Adrenal gland (tissue), 12 donors: Measurements from ENCODE around the gene PALM2AKAP2. TPM values are rescaled to one million over a fixed set of nuclear protein-coding genes. Genes with fewer than 3 reads are reported as not detected.

Experiments
- DNase-seq, 7 donors: peaks; one replicate each; pipeline ENCODE4 v3.0.0-alpha.2; 2019 to 2020
- H3K27ac ChIP-seq, 5 donors: fragments of 200-600 bp; sonication (generic) in 4 of 5; 1 replicate in 3 of 5; 2 replicates in 2 of 5; pipeline versions ENCODE4 v1.5.1 to v1.8.0; 2016 to 2020; ENCODE audit warnings: mild to moderate bottlenecking in 1 of 5
- H3K27me3 ChIP-seq: fragments of 200-600 bp; 2 replicates; pipeline ENCODE4 v1.8.0; 2021
- H3K36me3 ChIP-seq, 2 donors: fragments of 200-600 bp; replicated peaks in 1 of 2; 1 replicate in 1 of 2; 2 replicates in 1 of 2; pipeline versions ENCODE4 v1.5.1 to v1.8.0; 2018 to 2022
- H3K4me1 ChIP-seq, 2 donors: fragments of 200-600 bp; replicated peaks in 1 of 2; 1 replicate in 1 of 2; 2 replicates in 1 of 2; pipeline versions ENCODE4 v1.5.1 to v1.8.0; 2018 to 2021
- H3K4me3 ChIP-seq, 4 donors: fragments of 200-600 bp; sonication (generic) in 3 of 4; one replicate each; pipeline ENCODE4 v1.5.1; 2016 to 2018
- H3K9me3 ChIP-seq, 3 donors: fragments of 200-600 bp; sonication (generic) in 1 of 3; replicated peaks in 1 of 3; 1 replicate in 2 of 3; 2 replicates in 1 of 3; pipeline versions ENCODE4 v1.5.1 to v1.8.0; 2016 to 2021
- CTCF ChIP-seq, 6 experiments: fragments of 450-650 bp in 4 of 6; fragments of 200-600 bp in 2 of 6; sonication (generic) in 1 of 6; IDR thresholded peaks; 1 replicate in 5 of 6; 2 replicates in 1 of 6; pipeline versions ENCODE4 v1.5.1 to v1.8.0; 2016 to 2021; ENCODE audit warnings: antibody characterized with exemption in 6 of 6, mild to moderate bottlenecking in 2 of 6, moderate library complexity in 1 of 6
- POLR2A ChIP-seq, 2 donors: fragments of 450-650 bp; IDR thresholded peaks; one replicate each; pipeline ENCODE4 v1.6.1; 2017; ENCODE audit warnings: antibody characterized with exemption in 2 of 2, mild to moderate bottlenecking in 2 of 2, moderate library complexity in 1 of 2
- WGBS, 4 donors: extraction: QIAGEN DNeasy Blood & Tissue Kit in 2 of 4; methylation state at CpG; one replicate each; pipeline versions ENCODE4 v1.1.5 to v1.1.7; 2013 to 2017; 5-methylcytosine and 5-hydroxymethylcytosine counted together
- intact Hi-C, 2 donors: fragments of 100-400 bp; cut with DNase I; formaldehyde crosslinking; loops; one replicate each; pipeline versions ENCODE4 v1.14.1 to v1.15.0; 2022 to 2023
- polyA plus RNA-seq, 3 donors: library from polyadenylated mRNA; stranded (reverse); fragments of 200-250 nt in 2 of 3; fragments of 350-450 nt in 1 of 3; fragmentation: Illumina TruSeq in 1 of 3; extraction: RNeasy Lipid Tissue Mini Kit (QIAGEN cat#74804) in 1 of 3; gene quantifications; one replicate each; pipeline ENCODE4 v1.2.3, GENCODE V29; 2013 to 2014
- total RNA-seq, 9 donors: library from RNA; depleted of rRNA in 4 of 9; stranded (reverse); fragments of >200 nt in 4 of 9; fragments of 120-200 nt in 1 of 9; fragmentation: NEBNext Ultra II Directional in 1 of 9; extraction: Animal tissue kit (Norgen Biotek cat#: 25700) in 1 of 9; gene quantifications; one replicate each; pipeline versions ENCODE4 v1.1.0 to v1.2.4, GENCODE V29; 2013 to 2023
- donor health status: healthy with polysubstance abuse.
- donor health status: Bipolar disorder and iron deficiency.
- donor health status: DM: yes; HTN: yes; CAD: no.
- donor health status: DM: no; HTN: no; CAD: no.
- donor health status: DM: no; HTN: no; CAD: no.
- donor health status: DM: yes; HTN: yes; CAD: no.

The PALM2AKAP2 gene
- total and polyA plus RNA-seq, 12 donors: 0.07 to 27.3 (median 19.8) TPM

GRCh38 chr9:109735801-109736200 lies 44.2 kb upstream of the PALM2AKAP2 start:
- TF ChIP-seq CTCF (IDR thresholded peaks at IDR 0.05): no peak
- TF ChIP-seq POLR2A (IDR thresholded peaks at IDR 0.05): no peak
- H3K4me1 ChIP-seq: no peaks in the 10 kb centered on the region
- H3K27me3 ChIP-seq: no peaks in the 10 kb centered on the region
- intact Hi-C loops: no loop called here
- no peak overlapping the region for H3K27ac ChIP-seq
- no peak overlapping the region for H3K4me3 ChIP-seq
- no peaks in the 10 kb centered on the region for H3K9me3 ChIP-seq
- WGBS, 4 donors: 69 to 78% (median 75%) methylated on average over 6 of the region's 6 CpGs
- no peaks in the 10 kb centered on the region for H3K36me3 ChIP-seq
- DNase-seq: no peak

GRCh38 chr9:109737295-109737694 lies 42.7 kb upstream of the PALM2AKAP2 start:
- 55 to 82% (median 71%) methylated on average over 1 of the region's 1 CpG for WGBS, 4 donors

GRCh38 chr9:109739760-109740159 lies 40.2 kb upstream of the PALM2AKAP2 start:
- DNase-seq: no peak
- Histone ChIP-seq H3K9me3 (no peaks in the 10 kb centered on the region), H3K27ac (no peak overlapping the region), H3K4me3 (no peak overlapping the region), H3K27me3 (no peaks in the 10 kb centered on the region), H3K4me1 (peaks cover 0 to 7% of the 10 kb centered on the region in 2 donors), H3K36me3 (no peaks in the 10 kb centered on the region)
- WGBS, 4 donors: 47 to 61% (median 56%) methylated on average over 3 of the region's 3 CpGs
- TF ChIP-seq CTCF (IDR thresholded peaks at IDR 0.05): no peak
- intact Hi-C loops: no loop called here

More at GRCh38 chr9:109737295-109737694, 42.7 kb upstream of the PALM2AKAP2 start:
- Histone ChIP-seq H3K27me3 (no peaks in the 10 kb centered on the region), H3K4me1 (no peaks in the 10 kb centered on the region), H3K9me3 (no peaks in the 10 kb centered on the region), H3K36me3 (no peaks in the 10 kb centered on the region), H3K27ac (no peak overlapping the region), H3K4me3 (no peak overlapping the region)
- intact Hi-C loops: no loop called here
- TF ChIP-seq POLR2A (IDR thresholded peaks at IDR 0.05): no peak
- no peak for TF ChIP-seq CTCF (IDR thresholded peaks at IDR 0.05)
- DNase-seq: no peak

- TF ChIP-seq POLR2A (IDR thresholded peaks at IDR 0.05): no peak
- TF ChIP-seq CTCF (IDR thresholded peaks at IDR 0.05): no peak
- Histone ChIP-seq H3K27ac (no peak overlapping the region), H3K4me1 (peaks cover 0 to 7% of the 10 kb centered on the region in 2 donors), H3K27me3 (no peaks in the 10 kb centered on the region), H3K36me3 (no peaks in the 10 kb centered on the region), H3K9me3 (no peaks in the 10 kb centered on the region), H3K4me3 (no peak overlapping the region)
- intact Hi-C loops: no loop called here
- 43 to 61% (median 58%) methylated on average over 2 of the region's 2 CpGs for WGBS, 4 donors
- no peak for DNase-seq
Measured at GRCh38 chr9:109742776-109743348, 37.1 kb upstream of the PALM2AKAP2 start.
